Lower leg skin (tissue), 4 donors: ENCODE data around the gene ELF1. TPM values are rescaled to one million over a fixed set of nuclear protein-coding genes. Genes with fewer than 3 reads are reported as not detected.

ENCODE experiments used
- DNase-seq, 2 donors: peaks; one replicate each; pipeline ENCODE4 v3.0.0-alpha.2; 2019; ENCODE audit warnings: low spot score in 2 of 2
- H3K4me3 ChIP-seq: fragments of 200-600 bp; sonication (generic); 2 replicates; pipeline ENCODE4 v1.5.1; 2017; ENCODE audit warnings: mild to moderate bottlenecking, low read depth; ENCODE audit not compliant: poor library complexity, severe bottlenecking
- CTCF ChIP-seq, 3 donors: fragments of 450-650 bp; IDR thresholded peaks; one replicate each; pipeline ENCODE4 v1.5.1; 2016; ENCODE audit warnings: antibody characterized with exemption in 3 of 3, mild to moderate bottlenecking in 3 of 3, moderate library complexity in 2 of 3
- POLR2A ChIP-seq, 2 donors: fragments of 450-650 bp; IDR thresholded peaks; one replicate each; pipeline ENCODE4 v1.6.1; 2016 to 2017; ENCODE audit warnings: antibody characterized with exemption in 2 of 2, mild to moderate bottlenecking in 1 of 2, moderate library complexity in 1 of 2
- WGBS, 2 donors: methylation state at CpG; one replicate each; pipeline ENCODE4 v1.1.5; 2018; 5-methylcytosine and 5-hydroxymethylcytosine counted together
- intact Hi-C: fragments of 100-400 bp; cut with DNase I; formaldehyde crosslinking; loops from one replicate; pipeline ENCODE4 v1.15.0; 2023; ENCODE audit warnings: low total_unique reads
- total RNA-seq, 4 donors: library from RNA; depleted of rRNA; stranded (reverse); fragments of >200 nt; gene quantifications; one replicate each; pipeline ENCODE4 v1.1.0, GENCODE V29; 2016

Gene ELF1
- total RNA-seq, 4 donors from 2014 or later: 112 to 137 (median 125) TPM

- 75 to 77% methylated on average over 1 of the region's 1 CpG for WGBS, 2 donors
- intact Hi-C loops: no loop called here
- no peak overlapping the region for H3K4me3 ChIP-seq
- DNase-seq: no peak
- TF ChIP-seq POLR2A (IDR thresholded peaks at IDR 0.05): no peak
- no peak for TF ChIP-seq CTCF (IDR thresholded peaks at IDR 0.05)
These were observed 45.7 kb downstream of the ELF1 start for GRCh38 chr13:40973409-40973808.

- no peak for DNase-seq
- WGBS, 2 donors: 81 to 98% methylated on average over 4 of the region's 4 CpGs
- TF ChIP-seq POLR2A (IDR thresholded peaks at IDR 0.05) (no peak), CTCF (IDR thresholded peaks at IDR 0.05) (no peak)
- no peak overlapping the region for H3K4me3 ChIP-seq
- intact Hi-C loops: no loop called here
These were observed 47.8 kb downstream of the ELF1 start for GRCh38 chr13:40971321-40971720.

GRCh38 chr13:40970803-40971202, 48.3 kb downstream of the ELF1 start:
- no peak for DNase-seq
- 82 to 86% methylated on average over 4 of the region's 4 CpGs for WGBS, 2 donors
- TF ChIP-seq POLR2A (IDR thresholded peaks at IDR 0.05) (no peak), CTCF (IDR thresholded peaks at IDR 0.05) (no peak)
- no peak overlapping the region for H3K4me3 ChIP-seq
- intact Hi-C loops: no loop called here

GRCh38 chr13:40969169-40969901, 49.8 kb downstream of the ELF1 start:
- TF ChIP-seq CTCF (IDR thresholded peaks at IDR 0.05): no peak
- no peak for TF ChIP-seq POLR2A (IDR thresholded peaks at IDR 0.05)
- no peak overlapping the region for H3K4me3 ChIP-seq
- intact Hi-C loops: no loop called here
- no peak for DNase-seq
- 70 to 71% methylated on average over 4 of the region's 4 CpGs for WGBS, 2 donors

GRCh38 chr13:40968416-40969000, 50.6 kb downstream of the ELF1 start:
- TF ChIP-seq CTCF (IDR thresholded peaks at IDR 0.05) (no peak), POLR2A (IDR thresholded peaks at IDR 0.05) (no peak)

More at GRCh38 chr13:40968416-40969000, 50.6 kb downstream of the ELF1 start:
- H3K4me3 ChIP-seq: no peak overlapping the region
- DNase-seq: no peak
- 39 to 64% methylated on average over 2 of the region's 2 CpGs for WGBS, 2 donors
- intact Hi-C loops: no loop called here
